BJ (cell line): ENCODE measurements around the gene WFDC13. TPM values are rescaled to one million over a fixed set of nuclear protein-coding genes. Genes with fewer than 3 reads are reported as not detected.
"Not testable (repeated sequence)": the region's sequence is repeated elsewhere in the genome, so short reads cannot be mapped to it uniquely, and the experiment has no call there.

Source experiments
- CTCF ChIA-PET: fragments of 350-600 bp; formaldehyde crosslinking; extraction: SDS; loops from one replicate; lab custom pipeline; 2021; ENCODE audit warnings: antibody characterized with exemption, inconsistent platforms; lab: Yijun Ruan, JAX
- POLR2A ChIA-PET: fragments of 300-600 bp; sonication (Branson Sonifier 250); formaldehyde crosslinking; extraction: SDS; loops from one replicate; lab custom pipeline; 2021; ENCODE audit warnings: antibody characterized with exemption; lab: Charles Lee
- DNase-seq: peaks from one replicate; pipeline ENCODE4 v3.0.0-alpha.2; 2011; ENCODE audit warnings: low read depth
- H3K27me3 ChIP-seq: 2 replicates; pipeline ENCODE4 v1.6.0; 2011; ENCODE audit warnings: low read length; ENCODE audit not compliant: control insufficient read depth, insufficient read depth
- H3K36me3 ChIP-seq: 2 replicates; pipeline ENCODE4 v1.5.1; 2011; ENCODE audit warnings: low read length; ENCODE audit not compliant: control insufficient read depth, insufficient read depth
- H3K4me3 ChIP-seq: 2 replicates; pipeline ENCODE4 v1.5.1; 2011; ENCODE audit warnings: low read depth, mild to moderate bottlenecking, control low read depth, low read length
- CTCF ChIP-seq: IDR thresholded peaks from 2 replicates; pipeline ENCODE4 v1.5.1; 2011; ENCODE audit warnings: low read depth, mild to moderate bottlenecking, control low read depth, inconsistent platforms, low read length, moderate library complexity; ENCODE audit not compliant: insufficient read depth
- polyA plus RNA-seq: library from polyadenylated mRNA; depleted of rRNA; stranded (reverse); fragments of >200 nt; gene quantifications from 2 replicates; pipeline ENCODE4 v1.2.3, GENCODE V29; 2011

Gene WFDC13
- polyA plus RNA-seq, 1 experiment, result not detected

- no peaks in the 10 kb centered on the region for H3K27me3 ChIP-seq
- ChIA-PET CTCF (no interaction called here), POLR2A (no interaction called here)
- no peaks in the 10 kb centered on the region for H3K36me3 ChIP-seq
- DNase-seq, result no peak
- no peak overlapping the region for H3K4me3 ChIP-seq
- no peak for TF ChIP-seq CTCF
Measured at GRCh38 chr20:45695496-45695895, 6.3 kb upstream of the WFDC13 start.

- CTCF ChIA-PET, result no interaction called here
- no peaks in the 10 kb centered on the region for H3K36me3 ChIP-seq
- POLR2A ChIA-PET, result no interaction called here
- no peak overlapping the region for H3K4me3 ChIP-seq
- H3K27me3 ChIP-seq, result no peaks in the 10 kb centered on the region
- no peak for TF ChIP-seq CTCF
- DNase-seq, result no peak
Measured at GRCh38 chr20:45701104-45701503, 734 bp upstream of the WFDC13 start.

- H3K27me3 ChIP-seq, result no peaks in the 10 kb centered on the region
- no peaks in the 10 kb centered on the region for H3K36me3 ChIP-seq
- ChIA-PET CTCF (no interaction called here), POLR2A (no interaction called here)
- DNase-seq, result no peak
- H3K4me3 ChIP-seq, result no peak within 1 kb of the TSS
- no peak for TF ChIP-seq CTCF
Measured at GRCh38 chr20:45704969-45705637, 3.3 kb downstream of the WFDC13 start, which contains the start of gene WFDC10B. TSS of gene WFDC10B (minus strand) at chr20:45705019. CDS start at chr20:45685992, 19,027 bp downstream.

- CTCF ChIA-PET, result interaction anchor here (0.8 kb wide), 1 partner anchor 24 kb away, joined by 3 read pairs; no protein-coding TSS in a partner anchor
- H3K27me3 ChIP-seq, DNase-seq, H3K36me3 ChIP-seq, H3K4me3 ChIP-seq, POLR2A ChIA-PET: not testable (repeated sequence)
Measured at GRCh38 chr20:45716141-45716688, 14.4 kb downstream of the WFDC13 start.

- no peak for DNase-seq
- POLR2A ChIA-PET, result no interaction called here
- no peak for TF ChIP-seq CTCF
- H3K36me3 ChIP-seq, result no peaks in the 10 kb centered on the region
- H3K4me3 ChIP-seq, result no peak within 1 kb of the TSS
- no peaks in the 10 kb centered on the region; the same call in 1 of the 2 replicates for H3K27me3 ChIP-seq
- CTCF ChIA-PET, result no interaction called here
Measured at GRCh38 chr20:45722047-45722446, 20.2 kb downstream of the WFDC13 start, which contains the start of gene SPINT4. TSS of gene SPINT4 (plus strand) at chr20:45722347. CDS start at chr20:45722368, 21 bp downstream.
